Erythroblast (primary cell): ENCODE data around the gene COL6A3.

Experiments used
- GATA1 ChIP-seq: IDR thresholded peaks from 2 replicates; pipeline ENCODE4 v1.6.1; 2011; ENCODE audit warnings: low read depth, mild to moderate bottlenecking, control low read depth, low read length, moderate library complexity
- POLR2A ChIP-seq: IDR thresholded peaks from 2 replicates; pipeline ENCODE4 v1.6.1; 2011; ENCODE audit warnings: mild to moderate bottlenecking, low read length

DNA sequence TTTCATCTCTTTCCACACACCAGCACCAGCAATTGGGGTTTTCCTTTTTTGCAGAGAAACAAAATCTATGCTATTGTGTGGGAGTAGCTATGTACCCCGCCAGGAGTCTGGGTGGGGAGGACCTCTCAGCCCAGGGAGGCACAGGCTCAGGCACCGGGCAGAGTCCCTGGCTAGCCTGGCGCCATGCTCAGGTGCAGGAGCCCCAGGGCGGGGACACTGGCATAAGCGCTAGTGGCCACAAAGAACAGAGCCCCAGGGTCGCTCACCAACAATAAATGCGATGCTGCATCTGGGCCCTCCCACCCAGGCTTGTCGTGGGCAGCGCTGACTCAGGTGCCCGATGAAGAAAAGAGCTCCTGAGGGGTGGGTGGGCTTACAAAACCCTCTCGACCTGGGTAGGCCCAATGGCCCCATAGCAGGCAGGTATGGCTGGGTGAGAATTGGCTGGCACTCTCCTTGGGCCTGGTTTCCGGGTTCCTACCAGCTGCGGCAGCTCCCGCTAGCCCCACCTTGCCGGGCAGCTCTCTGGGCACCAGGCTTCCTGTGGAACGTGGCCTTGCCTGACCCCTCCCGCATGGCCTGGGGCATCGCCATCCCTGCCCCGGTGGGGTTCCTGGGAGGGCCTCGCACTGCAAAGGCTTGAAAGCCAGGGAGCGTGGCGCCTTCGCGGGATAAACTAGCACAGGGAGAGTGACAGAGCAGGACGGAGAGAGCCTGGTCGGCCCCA lies 31.8 kb upstream of the COL6A3 start:
- TF ChIP-seq POLR2A (no peak), GATA1 (no peak)
